ENCODE results near the gene RASA3.

RASA3 gene

DNA sequence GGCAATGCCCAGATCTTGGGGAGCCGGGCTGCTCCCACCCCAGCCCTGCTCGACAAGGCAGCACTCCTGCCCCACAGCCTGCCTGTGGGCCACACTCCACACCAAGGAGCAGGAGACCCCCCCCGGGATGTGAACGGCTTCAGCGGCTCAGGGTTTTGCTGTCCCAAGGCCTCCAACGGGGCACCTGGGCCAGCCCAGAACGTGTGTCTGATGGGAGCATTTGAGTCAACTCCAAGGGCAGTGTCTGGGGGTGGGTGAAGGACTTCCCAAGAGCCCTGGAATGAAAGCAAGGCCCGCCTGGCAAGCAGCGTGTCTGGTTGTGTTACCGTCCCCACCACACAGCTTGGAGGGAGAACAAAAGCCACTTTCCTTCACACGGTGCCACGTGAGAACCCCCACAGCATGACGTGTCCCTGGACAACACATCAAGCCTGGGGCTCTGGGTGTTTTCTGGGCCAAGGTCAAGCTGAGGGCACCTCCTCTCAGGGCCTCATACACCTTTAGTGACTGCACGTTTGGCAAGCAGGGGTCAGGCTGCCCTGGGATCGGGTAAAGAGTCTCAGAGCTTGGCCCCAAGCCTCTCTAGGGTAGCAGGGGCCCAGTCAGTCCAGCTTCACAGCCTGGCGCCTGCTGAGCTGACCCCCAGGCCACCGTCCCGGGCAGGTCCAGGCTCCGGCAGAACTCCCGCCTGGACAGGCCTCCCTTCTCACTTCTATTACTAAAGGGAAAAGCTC lies 164.5 kb downstream of the RASA3 start:
- DNase-seq (ENCODE audit: low spot score): no peak

DNA sequence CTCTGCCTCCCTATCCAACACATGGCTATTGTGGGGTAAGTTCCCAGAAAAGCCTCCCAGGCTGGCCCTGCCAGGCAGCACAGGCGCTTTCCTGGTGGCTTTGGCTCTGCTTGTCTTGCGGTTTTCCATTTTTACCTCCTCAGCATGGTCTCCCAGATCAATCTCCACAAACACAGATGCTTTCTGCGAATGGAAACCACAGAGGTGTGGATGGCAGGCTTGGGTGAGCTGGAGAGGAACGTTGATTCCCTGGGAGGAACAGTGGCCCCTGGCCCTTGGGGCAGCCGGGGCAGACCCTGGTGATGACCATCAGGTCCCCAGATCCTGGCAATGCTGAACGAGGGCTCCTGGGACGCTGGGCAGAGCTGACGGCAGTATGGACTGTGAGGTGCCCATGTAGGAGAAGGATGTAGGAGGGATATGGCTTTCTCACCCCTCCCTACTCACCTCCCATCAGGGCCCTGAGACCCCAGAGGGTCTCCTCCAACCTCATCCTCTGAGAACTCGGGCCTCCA lies 165.2 kb downstream of the RASA3 start:
- DNase-seq (ENCODE audit: low spot score): no peak

DNA sequence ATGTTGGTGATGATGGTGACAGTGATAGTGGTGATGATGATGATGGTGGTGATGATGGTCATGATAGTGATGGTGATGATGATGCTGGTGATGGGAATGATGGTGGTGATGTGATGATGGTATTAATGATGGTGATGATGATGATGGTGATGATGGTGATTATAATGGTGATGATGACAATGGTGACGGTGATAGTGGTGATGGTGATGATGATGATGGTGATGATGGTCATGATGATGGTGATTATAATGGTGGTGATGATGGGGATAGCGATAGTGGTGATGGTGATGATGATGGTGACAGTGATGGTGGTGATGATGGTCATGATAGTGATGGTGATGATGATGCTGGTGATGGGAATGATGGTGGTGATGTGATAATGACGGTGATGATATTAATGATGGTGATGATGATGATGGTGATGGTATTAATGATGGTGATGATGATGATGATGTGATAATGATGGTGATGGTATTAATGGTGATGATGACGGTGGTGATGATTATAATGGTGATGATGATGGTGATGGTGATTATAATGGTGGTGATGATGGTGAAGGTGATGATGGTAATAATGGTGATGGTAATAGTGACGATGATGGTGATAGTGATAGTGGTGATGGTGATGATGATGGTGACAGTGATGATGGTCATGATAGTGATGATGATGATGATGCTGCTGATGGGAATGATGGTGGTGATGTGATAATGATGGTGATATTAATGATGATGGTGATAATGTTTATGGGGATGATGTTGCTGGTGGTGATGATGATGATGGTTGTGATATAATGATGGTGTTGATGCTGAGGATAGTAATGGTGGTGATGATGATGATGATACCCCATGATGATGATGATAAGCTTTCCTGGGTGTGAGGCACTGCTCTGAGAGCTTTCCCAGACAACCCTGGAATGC lies 166.2 kb downstream of the RASA3 start:
- DNase-seq (ENCODE audit: low spot score): no peak

DNA sequence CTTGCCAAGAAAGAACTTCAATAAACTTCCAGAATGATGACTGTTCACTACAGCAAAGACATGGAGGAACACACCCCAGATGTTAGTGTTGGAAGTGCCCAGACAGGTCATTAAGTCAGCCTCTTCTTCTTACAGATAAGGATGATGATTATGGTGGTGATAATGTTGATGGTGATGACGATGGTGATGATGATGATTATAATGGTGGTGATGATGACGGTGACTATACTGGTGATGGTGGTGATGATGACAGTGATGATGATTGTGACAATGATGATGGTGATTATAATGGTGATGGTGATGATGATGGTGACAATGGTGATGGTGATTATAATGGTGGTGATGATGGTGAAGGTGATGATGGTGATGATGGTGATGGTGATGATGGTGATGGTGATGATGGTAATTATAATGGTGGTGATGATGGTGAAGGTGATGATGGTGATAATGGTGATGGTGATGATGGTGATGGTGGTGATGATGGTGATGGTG lies 167.0 kb downstream of the RASA3 start:
- no peak for DNase-seq (ENCODE audit: low spot score)

DNA sequence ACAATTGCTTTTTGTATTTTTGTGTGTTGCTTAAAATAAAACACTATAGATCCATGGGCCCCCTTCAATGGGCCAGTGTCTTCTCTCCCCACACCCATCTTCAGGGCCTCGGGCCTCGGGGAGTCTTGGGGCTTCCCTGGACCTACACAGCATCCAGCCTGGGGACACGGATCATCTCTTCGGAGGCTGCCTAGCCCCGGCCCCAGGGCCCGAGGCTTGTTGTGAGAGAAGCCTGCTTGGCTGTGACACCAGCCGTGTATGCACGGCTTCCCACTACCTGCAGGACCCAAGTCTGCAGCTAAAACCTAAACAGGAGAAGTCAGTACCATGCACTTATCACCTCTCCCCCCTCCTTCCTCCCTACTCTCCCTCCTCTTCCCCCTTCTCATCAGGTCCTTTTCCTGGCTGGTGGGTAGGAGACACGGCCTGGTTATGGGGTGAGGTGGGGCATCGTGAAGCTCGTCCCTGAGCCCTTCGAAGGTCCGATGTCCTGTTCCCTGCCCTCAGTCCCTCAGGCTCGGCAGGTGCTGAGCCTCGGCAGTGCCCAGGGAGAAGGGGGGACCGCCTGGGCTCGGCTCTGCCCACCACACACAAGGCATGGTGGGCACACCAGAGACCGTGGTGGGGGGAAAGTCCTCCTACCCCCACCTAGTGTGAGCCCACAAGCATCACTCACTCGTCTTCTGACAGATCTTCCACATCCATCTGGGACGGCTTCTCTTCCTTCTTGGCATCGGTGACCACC lies 168.0 kb downstream of the RASA3 start:
- DNase-seq (ENCODE audit: low spot score): no peak

DNA sequence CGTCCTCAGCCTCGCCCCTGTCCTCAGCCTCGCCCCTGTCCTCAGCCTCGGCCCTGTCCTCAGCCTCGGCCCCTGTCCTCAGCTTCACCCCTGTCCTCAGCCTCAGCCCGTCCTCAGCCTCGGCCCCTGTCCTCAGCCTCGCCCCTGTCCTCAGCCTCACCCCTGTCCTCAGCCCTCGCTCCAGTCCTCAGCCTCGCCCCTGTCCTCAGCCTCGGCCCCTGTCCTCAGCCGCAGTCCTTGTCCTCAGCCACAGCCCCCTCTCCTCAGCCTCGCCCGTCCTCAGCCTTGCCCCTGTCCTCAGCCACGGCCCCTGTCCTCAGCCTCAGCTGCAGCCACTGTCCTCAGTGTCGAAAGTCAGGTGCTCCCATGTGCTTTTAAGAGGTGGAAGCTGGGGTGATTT lies 169.0 kb downstream of the RASA3 start:
- no peak for DNase-seq (ENCODE audit: low spot score)

DNA sequence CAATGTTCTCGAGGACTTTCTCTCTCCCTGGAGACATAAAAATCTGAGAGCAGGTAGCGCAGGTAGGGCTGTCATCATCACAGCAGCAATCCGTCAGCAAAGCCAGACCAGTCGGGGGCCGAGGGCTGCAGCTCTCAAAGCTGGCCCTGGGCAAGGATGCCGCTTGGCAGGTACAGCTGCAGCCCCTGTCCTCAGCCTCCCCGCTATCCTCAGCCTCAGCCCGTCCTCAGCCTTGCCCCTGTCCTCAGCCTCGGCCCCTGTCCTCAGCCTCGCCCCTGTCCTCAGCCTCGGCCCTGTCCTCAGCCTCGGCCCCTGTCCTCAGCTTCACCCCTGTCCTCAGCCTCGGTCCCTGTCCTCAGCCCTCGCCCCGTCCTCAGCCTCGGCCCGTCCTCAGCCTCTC lies 169.4 kb downstream of the RASA3 start:
- no peak for DNase-seq (ENCODE audit: low spot score)

DNA sequence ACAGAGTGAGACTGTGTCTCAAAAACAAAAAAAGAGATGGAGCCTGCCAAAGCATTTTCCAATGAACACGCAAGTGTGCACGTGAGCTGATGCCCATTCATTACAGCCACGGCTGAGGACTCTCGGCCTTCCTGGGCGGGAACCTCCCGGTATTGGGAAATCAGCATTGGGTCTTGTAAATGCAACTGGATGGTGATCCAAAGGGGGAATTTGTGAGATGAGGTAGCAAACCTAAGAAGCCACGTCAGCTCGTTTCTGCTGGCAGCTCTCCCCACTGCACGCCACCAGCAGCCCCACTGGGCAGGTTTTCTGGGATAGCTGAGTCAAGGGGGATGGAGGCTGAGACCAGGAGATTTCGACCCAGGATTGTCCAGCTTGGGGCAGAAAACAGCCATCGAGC lies 170.0 kb downstream of the RASA3 start:
- DNase-seq (ENCODE audit: low spot score): no peak

DNA sequence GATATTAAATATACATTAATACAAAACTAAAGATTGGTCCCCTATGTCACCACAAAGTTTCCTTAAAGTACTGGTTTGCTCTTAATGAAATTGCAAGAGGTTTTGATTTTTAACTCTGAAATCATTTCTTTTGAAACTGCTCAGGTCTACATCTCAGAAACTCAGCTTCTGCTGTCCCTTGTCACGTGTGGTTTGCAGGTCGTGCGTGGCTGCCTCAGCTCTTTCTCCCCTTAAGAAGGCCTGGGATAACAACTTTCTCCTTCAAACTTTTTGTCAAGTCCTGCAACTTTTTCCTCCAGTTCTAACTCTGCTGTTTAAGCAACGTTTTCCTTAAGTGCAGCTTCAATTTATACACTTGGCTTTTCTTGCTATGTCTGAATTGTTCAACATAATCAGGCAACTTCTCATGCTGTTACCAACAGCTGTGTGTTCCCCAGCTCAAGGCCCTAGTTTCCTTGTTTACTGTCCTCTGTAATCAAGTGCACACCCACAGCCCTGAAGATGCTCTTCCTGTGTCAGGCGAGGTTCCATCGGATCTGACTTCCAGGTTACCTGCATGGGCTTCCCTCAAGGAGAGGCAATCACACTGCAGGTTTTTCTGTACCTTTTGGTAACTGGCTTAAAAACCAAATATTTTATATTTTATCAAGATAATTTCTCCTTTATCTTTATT lies 172.0 kb downstream of the RASA3 start:
- DNase-seq (ENCODE audit: low spot score): no peak

DNA sequence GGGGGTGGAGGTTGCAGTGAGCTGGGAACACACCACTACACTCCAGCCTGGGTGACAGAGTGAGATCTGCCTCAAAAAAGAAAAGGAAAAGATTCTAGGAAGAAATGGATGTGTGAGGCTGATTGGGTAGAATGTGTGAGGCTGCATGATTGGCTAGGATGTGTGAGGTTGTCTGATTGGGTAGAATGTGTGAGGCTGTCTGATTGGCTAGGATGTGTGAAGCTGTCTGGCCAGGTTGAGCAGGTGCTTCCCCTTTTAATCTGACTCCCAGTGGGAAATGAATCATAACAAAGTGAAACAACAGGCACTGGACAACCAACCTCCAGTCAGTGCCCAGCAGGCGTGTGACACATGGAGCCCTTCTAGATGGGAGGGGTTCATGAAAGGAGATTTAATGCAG lies 173.2 kb downstream of the RASA3 start:
- DNase-seq (ENCODE audit: low spot score): no peak

DNA sequence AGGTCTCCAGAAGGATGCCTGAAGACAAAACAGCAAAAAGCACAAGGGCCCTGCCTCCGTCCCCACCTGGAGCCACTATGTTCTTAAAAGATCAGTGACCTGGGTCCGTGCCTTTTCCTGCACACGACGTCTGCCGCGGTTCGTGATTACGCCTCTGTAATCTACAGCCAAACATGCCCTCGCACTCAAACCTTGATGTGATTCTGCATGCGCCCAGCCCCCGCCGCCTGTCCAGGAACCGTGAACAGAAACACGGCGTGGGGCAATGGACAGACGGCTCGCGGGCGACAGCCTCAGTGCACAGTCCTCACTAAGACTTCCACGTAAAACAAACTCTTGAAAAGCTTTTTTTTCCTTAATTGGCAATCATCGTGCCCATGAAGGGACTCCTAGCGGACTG lies 174.1 kb downstream of the RASA3 start:
- no peak for DNase-seq (ENCODE audit: low spot score)

DNA sequence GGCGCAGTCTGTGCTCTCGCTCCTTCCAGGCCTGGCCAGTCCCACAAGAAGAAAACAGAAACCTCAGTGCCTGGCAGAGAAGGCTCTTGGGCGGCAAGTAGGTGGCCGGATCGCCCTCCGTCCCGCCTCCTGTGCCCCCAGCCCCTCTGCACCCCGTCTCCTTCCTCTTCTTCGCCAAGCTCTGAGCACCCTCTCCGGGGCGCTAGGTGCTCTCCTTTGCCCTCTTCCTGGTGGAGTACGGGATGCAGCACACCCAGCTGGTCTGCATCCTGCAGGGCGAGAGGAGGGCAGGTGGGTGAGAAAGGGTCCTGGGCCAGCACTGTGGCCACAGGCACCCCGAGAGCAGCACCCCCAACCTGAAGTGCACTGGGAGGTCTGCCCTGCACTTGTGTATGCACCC lies 175.9 kb downstream of the RASA3 start:
- no peak for DNase-seq (ENCODE audit: low spot score)

DNA sequence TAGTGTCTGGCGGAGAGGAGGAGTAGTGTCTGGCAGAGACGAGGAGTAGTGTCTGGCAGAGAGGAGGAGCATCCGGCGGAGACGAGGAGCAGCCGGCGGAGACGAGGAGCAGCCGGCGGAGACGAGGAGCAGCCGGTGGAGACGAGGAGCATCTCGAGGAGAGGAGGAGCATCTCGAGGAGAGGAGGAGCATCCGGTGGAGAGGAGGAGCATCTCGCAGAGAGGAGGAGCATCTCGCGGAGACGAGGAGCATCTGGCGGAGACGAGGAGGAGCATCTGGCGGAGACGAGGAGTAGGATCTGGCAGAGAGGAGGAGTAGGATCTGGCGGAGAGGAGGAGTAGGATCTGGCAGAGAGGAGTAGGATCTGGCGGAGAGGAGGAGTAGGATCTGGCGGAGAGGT lies 176.7 kb downstream of the RASA3 start:
- DNase-seq (ENCODE audit: low spot score): no peak

DNA sequence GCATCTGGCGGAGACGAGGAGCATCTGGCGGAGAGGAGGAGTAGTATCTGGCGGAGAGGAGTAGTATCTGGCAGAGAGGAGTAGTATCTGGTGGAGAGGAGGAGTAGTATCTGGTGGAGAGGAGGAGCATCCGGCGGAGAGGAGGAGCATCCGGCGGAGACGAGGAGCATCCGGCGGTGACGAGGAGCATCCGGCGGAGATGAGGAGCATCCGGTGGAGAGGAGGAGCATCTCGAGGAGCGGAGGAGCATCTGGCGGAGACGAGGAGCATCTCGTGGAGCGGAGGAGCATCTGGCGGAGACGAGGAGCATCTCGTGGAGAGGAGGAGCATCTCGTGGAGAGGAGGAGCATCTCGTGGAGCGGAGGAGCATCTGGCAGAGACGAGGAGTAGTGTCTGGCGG lies 177.2 kb downstream of the RASA3 start:
- DNase-seq (ENCODE audit: low spot score): no peak

DNA sequence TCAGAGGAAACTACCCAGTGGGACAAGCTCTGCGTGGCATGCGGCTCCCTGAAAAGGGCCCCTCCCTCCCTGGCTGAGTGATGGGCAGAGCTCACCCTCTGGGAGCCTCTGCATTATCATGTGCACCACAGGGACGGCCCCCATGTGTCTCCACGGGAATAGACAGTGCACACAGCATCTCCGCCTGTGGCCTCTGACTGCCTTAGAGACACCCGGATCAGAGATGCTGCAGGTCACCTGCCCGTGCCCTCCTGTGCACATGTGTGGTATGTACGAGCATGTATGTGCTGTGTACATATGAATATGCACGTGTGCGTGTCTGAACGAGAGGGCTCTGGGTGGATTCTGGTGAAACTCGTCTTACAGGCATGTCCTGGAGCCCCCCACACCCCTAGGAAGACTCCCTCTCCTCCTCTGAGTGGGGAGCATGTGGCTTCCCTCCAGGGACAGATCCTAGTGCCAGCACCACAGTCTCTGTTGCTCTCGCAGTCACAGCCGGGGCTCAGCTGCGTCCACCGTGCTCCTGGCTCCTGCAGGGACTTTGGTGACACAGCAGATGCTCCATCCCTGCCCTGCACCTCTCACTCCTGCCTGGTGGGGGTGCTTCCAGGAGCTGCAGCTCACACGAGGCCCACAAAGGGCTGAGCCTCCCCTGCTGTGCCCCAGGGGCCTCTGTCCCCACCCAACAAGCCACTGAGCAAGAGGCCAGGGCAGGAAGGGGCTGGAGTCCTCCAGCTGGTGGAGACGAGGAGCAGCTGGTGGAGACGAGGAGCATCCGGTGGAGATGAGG lies 178.2 kb downstream of the RASA3 start:
- DNase-seq (ENCODE audit: low spot score): no peak

DNA sequence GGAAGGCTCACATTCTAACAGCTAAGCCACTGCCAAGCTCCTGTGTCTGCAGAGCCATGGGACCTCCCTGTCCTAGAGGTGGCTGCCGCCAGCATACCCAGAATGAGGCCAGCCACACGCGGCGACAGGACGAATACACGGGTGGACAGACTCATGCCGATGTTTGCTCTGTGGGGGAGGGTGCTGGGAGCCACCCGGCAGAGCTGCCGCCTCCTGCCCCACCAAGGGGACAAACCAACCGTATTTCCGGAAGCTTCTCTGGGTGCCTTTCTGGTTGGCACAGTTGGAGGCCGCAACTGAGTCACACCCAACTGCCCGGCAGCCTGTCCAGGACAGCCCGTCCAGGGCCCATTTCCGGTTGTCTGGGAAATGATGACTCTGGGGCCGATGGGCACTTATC lies 178.9 kb downstream of the RASA3 start:
- DNase-seq (ENCODE audit: low spot score): no peak

DNA sequence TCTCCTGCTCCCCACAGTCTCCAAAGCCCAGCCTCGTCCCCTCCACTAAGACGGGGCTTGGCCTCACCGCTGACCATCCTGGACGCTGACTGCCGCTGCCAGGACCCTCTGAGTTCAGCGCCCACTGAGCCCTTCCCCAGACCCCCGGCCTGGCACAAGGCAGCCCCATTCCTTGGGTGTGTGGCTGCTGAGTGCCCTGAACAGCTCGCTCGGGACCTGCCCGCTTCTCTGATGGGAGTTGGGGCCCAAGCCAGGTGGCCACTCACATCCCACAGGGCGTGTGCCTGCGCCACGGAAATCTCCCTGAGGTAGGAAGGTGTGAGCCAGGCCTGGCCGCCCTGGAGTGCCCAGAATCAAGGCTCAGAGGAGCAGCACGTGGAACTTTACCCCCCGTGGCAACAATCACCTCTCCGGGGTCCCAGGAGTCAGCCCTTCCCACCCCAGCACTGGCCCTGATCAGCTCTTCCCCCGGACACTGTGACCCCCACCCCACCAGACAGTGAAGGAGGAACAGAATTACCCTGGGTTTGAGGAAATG lies 179.4 kb downstream of the RASA3 start:
- DNase-seq (ENCODE audit: low spot score): no peak

DNA sequence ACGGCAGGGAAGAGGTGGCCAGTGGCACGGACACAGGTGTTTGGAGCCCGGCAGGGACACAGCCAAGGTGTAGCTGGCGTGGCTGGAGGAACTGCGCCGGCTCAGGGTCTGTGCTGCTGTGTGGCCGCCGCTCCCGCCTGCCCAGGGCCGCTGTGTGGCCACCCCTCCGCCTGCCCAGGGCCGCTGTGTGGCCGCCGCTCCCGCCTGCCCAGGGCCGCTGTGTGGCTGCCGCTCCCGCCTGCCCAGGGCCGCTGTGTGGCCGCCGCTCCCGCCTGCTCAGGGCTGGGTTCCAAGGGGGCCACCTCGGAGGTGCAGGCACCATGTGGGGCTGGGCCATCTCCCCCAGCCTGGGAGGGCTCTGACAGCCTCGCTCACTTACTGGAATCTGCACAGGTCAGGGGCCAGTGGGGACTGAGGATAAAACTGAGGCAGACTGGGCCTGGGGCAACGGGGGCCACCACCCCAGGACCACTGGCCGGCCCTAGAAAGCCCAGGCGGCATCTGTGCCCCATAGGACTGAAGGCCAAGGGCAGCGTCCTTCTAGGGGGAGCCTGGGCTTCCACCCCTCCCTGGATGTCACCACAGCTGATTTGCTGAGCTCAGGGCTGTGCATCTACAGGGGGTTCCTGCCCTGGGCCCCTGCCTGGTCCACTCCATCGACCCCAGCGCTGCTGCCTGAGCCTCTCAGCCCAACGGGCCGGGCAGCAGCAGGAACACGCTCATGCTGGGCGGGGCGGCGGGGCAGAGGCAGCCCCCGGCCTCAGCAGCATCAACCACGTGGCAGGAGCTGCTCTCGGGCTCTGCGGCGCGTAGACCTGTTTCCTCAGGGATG lies 180.1 kb downstream of the RASA3 start:
- DNase-seq (ENCODE audit: low spot score): no peak

DNA sequence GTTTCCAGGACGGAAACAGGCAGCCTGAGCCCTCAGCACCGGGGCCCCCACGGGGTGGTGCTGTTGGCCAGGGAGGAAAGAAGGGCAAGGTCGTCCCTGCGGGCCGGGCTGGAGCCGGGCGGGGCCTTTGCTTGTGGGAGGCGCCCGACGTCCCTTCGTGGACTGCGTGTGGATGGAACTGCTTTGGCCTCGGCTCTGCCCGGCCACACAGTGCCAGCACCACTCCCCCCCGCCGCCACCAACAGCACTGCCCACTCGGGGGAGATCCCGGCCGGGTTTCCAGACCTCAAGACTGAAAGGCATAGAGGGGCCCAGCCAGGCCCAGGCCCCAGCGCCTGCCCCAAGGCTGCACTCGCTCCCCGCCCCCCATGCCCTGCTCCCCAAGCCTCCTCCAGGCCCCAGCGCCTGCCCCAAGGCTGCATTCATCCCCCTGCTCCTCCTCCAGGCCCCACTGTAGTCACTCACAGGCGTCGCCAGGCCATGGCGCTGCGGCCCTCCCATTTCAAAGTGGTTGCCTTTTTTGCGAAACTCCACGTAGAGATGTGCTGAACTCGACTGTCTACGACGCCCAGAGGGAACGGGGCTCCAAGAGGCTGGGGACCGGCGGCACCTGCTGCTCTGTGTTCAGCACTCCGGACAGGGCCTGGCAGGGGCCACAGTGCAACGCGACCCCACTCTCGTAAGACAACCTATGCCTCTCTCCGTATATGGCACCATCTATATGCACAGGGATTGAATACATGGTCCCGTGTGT lies 181.0 kb downstream of the RASA3 start:
- DNase-seq (ENCODE audit: low spot score): peak; percentile 65

Data from D341Med (cell line).